HG03045 (cell line): ENCODE measurements around the gene EMX1.

Source experiments
- ATAC-seq: cut with Tn5 transposase; IDR thresholded peaks from one replicate; pipeline ENCODE4 v1.9.1; 2021; ENCODE audit warnings: mild to moderate bottlenecking, moderate library complexity; ENCODE audit not compliant: unreplicated experiment

The EMX1 gene

GRCh38 chr2:72942293-72942692, 25.0 kb downstream of the EMX1 start:
- no peak for ATAC-seq

- ATAC-seq: no peak
These were observed 25.6 kb downstream of the EMX1 start for GRCh38 chr2:72942881-72943418.

GRCh38 chr2:72943540-72944395, 26.4 kb downstream of the EMX1 start:
- ATAC-seq: no peak

- no peak for ATAC-seq
These were observed 27.6 kb downstream of the EMX1 start for GRCh38 chr2:72944804-72945449.

GRCh38 chr2:72945450-72946019, 28.2 kb downstream of the EMX1 start:
- no peak for ATAC-seq

- no peak for ATAC-seq
These were observed 29.1 kb downstream of the EMX1 start for GRCh38 chr2:72946466-72946865.

- no peak for ATAC-seq
These were observed 30.9 kb downstream of the EMX1 start for GRCh38 chr2:72947952-72948830.

GRCh38 chr2:72949045-72949444, 31.7 kb downstream of the EMX1 start:
- no peak for ATAC-seq

- ATAC-seq: no peak
These were observed 32.3 kb downstream of the EMX1 start for GRCh38 chr2:72949642-72950041.

- no peak for ATAC-seq
These were observed 33.4 kb downstream of the EMX1 start for GRCh38 chr2:72950558-72951255.

- no peak for ATAC-seq
These were observed 34.2 kb downstream of the EMX1 start for GRCh38 chr2:72951303-72952095.

GRCh38 chr2:72952110-72952823, 34.9 kb downstream of the EMX1 start:
- ATAC-seq: no peak

- ATAC-seq: no peak
These were observed 35.6 kb downstream of the EMX1 start for GRCh38 chr2:72952961-72953360.

- ATAC-seq: no peak
These were observed 36.2 kb downstream of the EMX1 start for GRCh38 chr2:72953528-72953927.

- ATAC-seq: no peak
These were observed 36.7 kb downstream of the EMX1 start for GRCh38 chr2:72953976-72954375.

GRCh38 chr2:72954376-72955227, 37.3 kb downstream of the EMX1 start:
- no peak for ATAC-seq

- ATAC-seq: no peak
These were observed 38.1 kb downstream of the EMX1 start for GRCh38 chr2:72955228-72956049.
